Stimulated activated CD8-positive, alpha-beta memory T cell treated with anti-CD3 and anti-CD28 coated beads, Interleukin-15, amount 100 ng/mL, for 4 hours (primary cell): ENCODE data around the gene LPIN1.

ENCODE experiments used
- DNase-seq, 2 donors: peaks; one replicate each; pipeline ENCODE4 v3.0.0-alpha.2; 2020; ENCODE audit warnings: low read depth in 2 of 2

The LPIN1 gene

GRCh38 chr2:11784747-11785610, 38.5 kb downstream of the LPIN1 start:
- peak in 1 of 2 donors; percentile 3 for DNase-seq

GRCh38 chr2:11785611-11785940, 39.1 kb downstream of the LPIN1 start:
- no peak for DNase-seq

DNA sequence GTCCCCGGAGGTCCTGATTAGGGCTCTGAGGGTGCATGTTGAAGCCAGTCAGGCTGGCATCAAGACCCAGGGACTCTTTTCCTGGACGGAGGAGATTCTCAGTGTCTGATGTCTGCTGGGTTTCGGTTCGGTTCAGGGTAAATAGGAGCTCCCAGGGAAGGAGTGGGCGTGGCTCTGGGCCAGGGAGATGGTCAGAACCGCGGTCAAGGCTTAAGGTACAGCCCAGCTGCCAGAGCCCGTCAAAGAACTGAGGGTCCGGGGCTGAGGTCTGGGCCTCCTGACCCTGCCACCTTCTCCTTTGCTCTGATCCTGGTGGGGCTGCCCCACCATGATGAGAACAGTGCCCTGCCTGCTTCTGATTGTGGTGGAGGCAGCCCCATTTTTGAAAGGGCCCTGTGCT, 39.8 kb downstream of the LPIN1 start:
- no peak for DNase-seq

DNA sequence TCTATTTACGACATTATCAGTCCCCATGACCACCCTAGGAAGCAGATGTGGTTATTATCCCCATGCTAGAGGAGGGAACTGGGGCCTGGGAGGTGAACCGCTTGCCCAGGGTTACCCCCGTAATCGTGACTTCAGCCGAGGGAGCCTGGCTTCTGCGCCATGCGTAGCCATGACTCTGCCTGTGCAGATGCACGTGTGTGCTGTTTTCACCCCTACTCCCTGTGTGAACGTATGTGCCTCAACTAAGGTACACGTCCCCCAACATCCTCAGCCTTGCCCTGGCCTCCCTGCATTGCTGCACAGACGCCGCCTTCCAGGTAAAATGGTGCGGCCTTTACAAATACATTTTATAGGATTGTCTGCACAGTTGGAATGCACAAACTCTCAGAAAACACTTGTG, 40.2 kb downstream of the LPIN1 start:
- DNase-seq, result no peak

- DNase-seq, result no peak
Observed at GRCh38 chr2:11787991-11788390, 41.6 kb downstream of the LPIN1 start.

DNA sequence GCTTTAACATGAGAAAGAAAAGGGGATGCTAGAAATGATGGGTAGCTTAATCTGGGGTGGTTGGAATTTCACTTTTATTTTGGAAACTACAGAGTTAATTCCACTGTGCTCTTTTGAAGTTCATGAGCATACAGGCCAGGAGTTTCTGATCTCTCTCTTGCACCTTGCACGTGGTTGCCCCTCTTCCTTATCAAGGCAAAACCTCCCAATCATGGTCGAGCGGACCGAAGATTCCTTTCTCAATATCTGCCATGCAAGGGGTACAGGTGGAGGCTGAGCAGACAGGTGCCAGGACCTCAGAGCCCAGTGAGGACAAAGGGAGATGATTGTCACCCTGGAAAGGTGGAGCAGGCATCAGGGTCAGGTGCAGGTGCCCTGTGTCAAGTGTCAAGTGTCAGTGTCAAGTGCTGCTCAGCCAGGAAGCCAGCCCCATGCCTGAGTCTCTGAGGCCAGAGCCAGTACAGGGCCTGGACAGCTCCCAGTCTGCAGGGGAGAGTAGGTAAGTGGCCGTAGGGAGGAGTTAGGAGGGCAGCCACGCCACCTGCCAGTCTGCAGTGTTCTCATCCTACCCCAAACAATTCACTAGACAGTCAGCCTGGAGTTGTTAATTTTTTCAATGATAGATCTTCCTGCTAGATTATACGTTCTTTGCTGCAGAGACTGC, 42.2 kb downstream of the LPIN1 start:
- no peak for DNase-seq

DNA sequence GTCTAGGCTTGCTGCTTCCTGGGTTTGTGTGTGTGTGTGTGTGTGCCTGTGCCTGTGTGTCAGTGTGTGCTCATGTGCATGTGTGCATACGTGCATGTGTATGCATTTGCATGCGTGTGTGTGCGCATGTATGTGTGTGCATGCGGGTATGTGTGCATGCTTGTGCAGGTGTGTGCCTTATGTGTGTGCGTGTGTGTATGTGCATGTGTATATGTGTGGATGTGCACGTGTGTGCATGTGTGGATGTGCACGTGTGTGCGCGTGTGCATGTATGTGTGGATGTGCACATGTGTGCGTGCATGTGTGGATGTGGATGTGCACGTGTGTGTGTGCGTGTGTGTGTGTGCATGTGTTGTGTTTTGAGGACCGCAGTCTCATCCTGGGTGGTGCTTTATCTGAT, 42.8 kb downstream of the LPIN1 start:
- no peak for DNase-seq

DNA sequence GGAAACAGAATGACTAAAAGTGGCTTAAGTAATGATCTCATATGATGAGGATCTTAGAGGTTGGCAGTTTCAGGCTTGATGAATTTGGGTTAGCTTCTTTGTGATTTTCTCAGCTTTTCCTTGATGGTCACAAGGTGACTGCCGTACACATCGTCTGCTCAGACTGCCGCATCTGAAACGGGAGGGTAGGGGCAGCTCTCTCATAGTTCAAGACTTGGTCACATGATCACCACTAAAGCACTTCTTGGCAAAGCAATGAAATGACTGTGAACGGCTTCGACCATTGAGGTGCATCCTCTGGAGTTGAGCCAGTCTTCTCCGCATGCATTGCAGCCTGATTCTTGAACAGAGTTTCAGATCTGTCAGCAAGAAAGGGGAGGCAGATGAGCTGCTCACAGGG, 43.8 kb downstream of the LPIN1 start:
- no peak for DNase-seq

- no peak for DNase-seq
Observed at GRCh38 chr2:11795590-11795989, 49.2 kb downstream of the LPIN1 start.

- DNase-seq, result no peak
Observed at GRCh38 chr2:11796190-11797171, 50.0 kb downstream of the LPIN1 start.

GRCh38 chr2:11797846-11798245, 51.4 kb downstream of the LPIN1 start:
- no peak for DNase-seq

DNA sequence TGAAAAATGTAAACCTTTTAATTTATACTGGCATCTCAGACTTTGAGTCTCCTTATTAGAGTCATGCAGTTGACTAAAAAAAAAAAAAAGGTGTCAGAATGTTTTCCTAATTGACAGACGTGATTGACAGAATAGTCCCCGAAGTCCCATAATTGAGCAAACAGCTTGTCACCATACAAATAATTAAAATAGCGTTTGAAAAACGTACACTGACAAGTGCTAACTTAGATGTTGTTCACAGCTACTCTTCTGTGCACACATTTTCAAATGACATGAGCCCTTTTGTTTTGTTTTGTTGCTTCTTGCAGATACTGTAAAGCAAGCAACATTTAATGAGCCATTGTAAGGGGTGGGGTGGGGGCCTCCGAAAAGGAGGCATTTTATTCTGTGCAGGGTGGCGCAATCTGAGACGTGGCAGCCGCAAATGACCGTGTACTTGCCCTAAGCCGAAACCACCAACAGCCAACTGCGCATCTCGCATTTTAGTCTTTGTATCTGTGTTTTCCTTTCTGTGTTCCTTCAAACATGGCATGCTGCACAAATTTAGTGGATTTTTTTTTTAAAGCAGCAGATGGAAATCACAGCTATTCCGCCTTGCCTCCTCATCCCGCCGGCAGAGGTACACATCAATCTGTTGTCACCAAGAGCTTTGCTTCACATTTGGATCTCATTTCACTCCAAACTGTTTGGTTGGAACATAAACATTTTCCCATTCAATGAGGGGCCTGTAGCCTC, 52.4 kb downstream of the LPIN1 start:
- DNase-seq, result no peak

- no peak for DNase-seq
Observed at GRCh38 chr2:11799826-11800225, 53.4 kb downstream of the LPIN1 start.

DNA sequence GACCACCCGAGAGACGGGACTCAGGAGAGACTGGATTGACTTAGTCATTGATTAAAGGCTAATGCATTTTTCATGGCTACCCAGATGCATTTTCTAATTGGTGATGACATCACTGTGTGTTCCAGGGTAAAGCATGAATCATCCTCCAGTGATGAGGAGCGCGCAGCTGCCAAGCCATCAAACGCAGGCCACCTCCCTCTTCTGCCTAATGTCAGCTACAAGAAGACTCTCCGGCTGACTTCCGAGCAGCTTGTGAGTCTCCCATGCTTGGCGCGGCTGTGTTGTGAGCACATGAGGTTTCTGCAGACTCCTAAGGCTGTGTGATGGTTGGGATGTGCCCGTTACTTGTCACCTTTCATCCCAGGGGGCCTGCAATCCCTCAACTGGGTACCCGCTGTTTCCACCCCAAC, 56.4 kb downstream of the LPIN1 start:
- DNase-seq, result no peak

DNA sequence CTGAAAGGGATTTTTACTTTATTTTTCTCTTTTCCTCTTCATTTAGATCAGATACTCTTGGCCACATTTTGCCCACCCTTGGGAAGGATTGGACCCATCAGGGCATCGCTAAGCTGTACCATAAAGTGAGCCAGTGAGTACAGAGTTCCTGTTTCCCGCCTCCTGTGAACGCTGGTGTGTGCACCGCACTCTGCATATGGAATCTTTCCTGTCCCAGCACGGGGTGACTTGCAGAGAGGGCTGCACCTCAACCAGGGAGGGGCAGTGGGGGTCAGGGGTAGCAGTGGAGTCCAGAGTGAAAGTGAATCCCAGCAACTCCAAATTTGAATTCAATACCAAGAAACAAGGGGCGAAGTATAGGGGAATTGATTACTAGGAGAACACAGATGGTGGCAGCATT, 58.6 kb downstream of the LPIN1 start:
- no peak for DNase-seq

GRCh38 chr2:11805920-11806319, 59.5 kb downstream of the LPIN1 start:
- DNase-seq, result no peak

GRCh38 chr2:11807156-11808015, 61.0 kb downstream of the LPIN1 start:
- DNase-seq, result no peak

DNA sequence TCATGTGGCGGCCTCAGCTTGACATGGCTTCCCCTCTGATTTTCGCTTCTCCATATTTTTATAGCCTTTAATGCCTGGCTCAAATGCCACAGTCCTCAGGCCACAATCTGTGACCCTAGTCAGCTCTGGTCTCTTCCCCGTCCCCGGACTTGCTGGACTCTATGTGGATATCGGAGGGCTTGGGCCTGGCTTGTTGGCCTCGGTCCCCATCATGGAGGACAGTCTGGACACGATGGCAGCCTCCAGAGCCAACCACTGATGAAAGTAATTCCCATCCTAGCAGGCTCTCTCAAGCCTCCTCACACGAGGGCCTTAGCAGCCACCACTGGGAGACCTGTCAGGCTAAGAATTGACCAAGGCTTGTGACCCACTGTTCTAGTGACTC, 61.6 kb downstream of the LPIN1 start:
- no peak for DNase-seq

- no peak for DNase-seq
Observed at GRCh38 chr2:11809586-11810236, 63.3 kb downstream of the LPIN1 start.
